ENCODE measurements around the gene HOXB9.

The HOXB9 gene

GRCh38 chr17:48577330-48577945 lies 48.7 kb downstream of the HOXB9 start:
- H3K4me3 ChIP-seq (ENCODE audit: low read depth, low read length): peak overlapping the region; percentile 23

GRCh38 chr17:48576479-48577309 lies 49.5 kb downstream of the HOXB9 start:
- Histone ChIP-seq H3K27me3 (ENCODE audit: control insufficient read depth, insufficient read depth, low read length) (peaks cover 96% of the 10 kb centered on the region), H3K36me3 (ENCODE audit: control insufficient read depth, insufficient read depth, low read length) (no peaks in the 10 kb centered on the region), H3K4me3 (ENCODE audit: low read depth, low read length) (peak overlapping the region; percentile 23), H3K9me3 (ENCODE audit: control insufficient read depth, insufficient read depth, low read length) (no peaks in the 10 kb centered on the region), H3K9ac (ENCODE audit: low read depth, low read length) (no peak overlapping the region), H3K4me1 (ENCODE audit: control insufficient read depth, insufficient read depth, low read length) (no peaks in the 10 kb centered on the region)

More at GRCh38 chr17:48577330-48577945, 48.7 kb downstream of the HOXB9 start:
- Histone ChIP-seq H3K9ac (ENCODE audit: low read depth, low read length) (no peak overlapping the region), H3K27me3 (ENCODE audit: control insufficient read depth, insufficient read depth, low read length) (peaks cover 96% of the 10 kb centered on the region), H3K9me3 (ENCODE audit: control insufficient read depth, insufficient read depth, low read length) (no peaks in the 10 kb centered on the region), H3K36me3 (ENCODE audit: control insufficient read depth, insufficient read depth, low read length) (no peaks in the 10 kb centered on the region), H3K4me1 (ENCODE audit: control insufficient read depth, insufficient read depth, low read length) (no peaks in the 10 kb centered on the region)

GRCh38 chr17:48575673-48576478 lies 50.3 kb downstream of the HOXB9 start:
- Histone ChIP-seq H3K36me3 (ENCODE audit: control insufficient read depth, insufficient read depth, low read length) (no peaks in the 10 kb centered on the region), H3K9me3 (ENCODE audit: control insufficient read depth, insufficient read depth, low read length) (no peaks in the 10 kb centered on the region), H3K9ac (ENCODE audit: low read depth, low read length) (no peak overlapping the region), H3K4me3 (ENCODE audit: low read depth, low read length) (peak overlapping the region; percentile 3), H3K4me1 (ENCODE audit: control insufficient read depth, insufficient read depth, low read length) (no peaks in the 10 kb centered on the region), H3K27me3 (ENCODE audit: control insufficient read depth, insufficient read depth, low read length) (peaks cover 96% of the 10 kb centered on the region)

- Histone ChIP-seq H3K4me1 (ENCODE audit: control insufficient read depth, insufficient read depth, low read length) (no peaks in the 10 kb centered on the region), H3K36me3 (ENCODE audit: control insufficient read depth, insufficient read depth, low read length) (no peaks in the 10 kb centered on the region), H3K27me3 (ENCODE audit: control insufficient read depth, insufficient read depth, low read length) (peaks cover 96% of the 10 kb centered on the region), H3K4me3 (ENCODE audit: low read depth, low read length) (no peak overlapping the region), H3K9me3 (ENCODE audit: control insufficient read depth, insufficient read depth, low read length) (no peaks in the 10 kb centered on the region), H3K9ac (ENCODE audit: low read depth, low read length) (no peak overlapping the region)
Measured at GRCh38 chr17:48575066-48575582, 51.0 kb downstream of the HOXB9 start.

- Histone ChIP-seq H3K36me3 (ENCODE audit: control insufficient read depth, insufficient read depth, low read length) (no peaks in the 10 kb centered on the region), H3K27me3 (ENCODE audit: control insufficient read depth, insufficient read depth, low read length) (peaks cover 96% of the 10 kb centered on the region), H3K4me1 (ENCODE audit: control insufficient read depth, insufficient read depth, low read length) (peaks cover 2% of the 10 kb centered on the region), H3K9me3 (ENCODE audit: control insufficient read depth, insufficient read depth, low read length) (no peaks in the 10 kb centered on the region), H3K4me3 (ENCODE audit: low read depth, low read length) (peak overlapping the region; percentile 8), H3K9ac (ENCODE audit: low read depth, low read length) (no peak overlapping the region)
Measured at GRCh38 chr17:48574505-48575065, 51.6 kb downstream of the HOXB9 start.

- Histone ChIP-seq H3K27me3 (ENCODE audit: control insufficient read depth, insufficient read depth, low read length) (peaks cover 99% of the 10 kb centered on the region), H3K9me3 (ENCODE audit: control insufficient read depth, insufficient read depth, low read length) (no peaks in the 10 kb centered on the region), H3K4me3 (ENCODE audit: low read depth, low read length) (peak overlapping the region; percentile 8), H3K9ac (ENCODE audit: low read depth, low read length) (no peak overlapping the region), H3K36me3 (ENCODE audit: control insufficient read depth, insufficient read depth, low read length) (no peaks in the 10 kb centered on the region), H3K4me1 (ENCODE audit: control insufficient read depth, insufficient read depth, low read length) (peaks cover 4% of the 10 kb centered on the region)
Measured at GRCh38 chr17:48571826-48572417, 54.2 kb downstream of the HOXB9 start.

All from iPS-15b (cell line).